DND-41 (cell line): Measurements from ENCODE around the gene FBN3.

Experiments used
- ATAC-seq: fragments of 200-7000 bp; cut with Tn5 transposase; 3 replicates; pipeline ENCODE4 v1.9.1; 2021; ENCODE audit warnings: low read depth; ENCODE audit not compliant: insufficient read depth
- DNase-seq: peaks from one replicate; pipeline ENCODE4 v3.0.0-alpha.2; 2020
- H2AFZ ChIP-seq: 2 replicates; pipeline ENCODE4 v1.6.0; 2012; ENCODE audit warnings: low read depth, low read length
- H3K27ac ChIP-seq: 2 replicates; pipeline ENCODE4 v1.5.1; 2012; ENCODE audit warnings: low read length, inconsistent platforms
- H3K27me3 ChIP-seq: fragments of 200-600 bp; sonication (generic); 2 replicates; pipeline ENCODE4 v1.6.0; 2012; ENCODE audit warnings: low read length, mild to moderate bottlenecking, inconsistent platforms; ENCODE audit not compliant: insufficient read depth, poor library complexity
- H3K36me3 ChIP-seq: 2 replicates; pipeline ENCODE4 v1.5.1; 2012; ENCODE audit warnings: low read length, inconsistent platforms; ENCODE audit not compliant: insufficient read depth
- H3K4me1 ChIP-seq: 2 replicates; pipeline ENCODE4 v1.5.1; 2012; ENCODE audit warnings: mild to moderate bottlenecking, low read length; ENCODE audit not compliant: insufficient read depth
- H3K4me2 ChIP-seq: 2 replicates; pipeline ENCODE4 v1.6.0; 2012; ENCODE audit warnings: mild to moderate bottlenecking, moderate library complexity, low read length, inconsistent platforms; ENCODE audit not compliant: insufficient read depth
- H3K4me3 ChIP-seq, 2 experiments: fragments of 200-600 bp in 1 of 2; shearing (Covaris generic) in 1 of 2; 2 replicates each; pipeline ENCODE4 v1.5.1; 2012 to 2016; ENCODE audit warnings: inconsistent platforms in 2 of 2, low read length in 2 of 2, mild to moderate bottlenecking in 2 of 2, low read depth in 1 of 2, moderate library complexity in 1 of 2
- H3K79me2 ChIP-seq: 2 replicates; pipeline ENCODE4 v1.6.0; 2012; ENCODE audit warnings: low read length, inconsistent platforms; ENCODE audit not compliant: insufficient read depth
- H3K9ac ChIP-seq: 2 replicates; pipeline ENCODE4 v1.6.0; 2012; ENCODE audit warnings: low read depth, mild to moderate bottlenecking, inconsistent platforms, low read length, moderate library complexity
- H3K9me3 ChIP-seq: 2 replicates; pipeline ENCODE4 v1.5.1; 2012; ENCODE audit warnings: low read length, moderate library complexity, mild to moderate bottlenecking, inconsistent platforms; ENCODE audit not compliant: insufficient read depth, severe bottlenecking
- H4K20me1 ChIP-seq: 2 replicates; pipeline ENCODE4 v1.6.0; 2012; ENCODE audit warnings: low read length; ENCODE audit not compliant: insufficient read depth
- CTCF ChIP-seq: IDR thresholded peaks from 2 replicates; pipeline ENCODE4 v1.5.1; 2012; ENCODE audit warnings: borderline replicate concordance, low read length, moderate library complexity, mild to moderate bottlenecking; ENCODE audit not compliant: poor library complexity, severe bottlenecking; ENCODE audit errors: extremely low read depth
- EZH2 ChIP-seq: IDR thresholded peaks from 3 replicates; pipeline ENCODE4 v1.6.1; 2012; ENCODE audit warnings: borderline replicate concordance, low read depth, mild to moderate bottlenecking, moderate library complexity, low read length, inconsistent platforms; ENCODE audit not compliant: severe bottlenecking

Gene FBN3

GRCh38 chr19:8149261-8150094 lies at the start of gene FBN3:
Gene FBN3 (minus strand): TSS chr19:8149592. CDS start chr19:8147480, 2,112 bp downstream.
- Histone ChIP-seq H2AFZ (no peak within 1 kb of the TSS; the same call in 1 of the 2 replicates), H3K9me3 (no peaks in the 10 kb centered on the region), H3K4me3 (no peak within 1 kb of the TSS), H3K4me2 (no peak within 1 kb of the TSS), H3K36me3 (no peaks in the 10 kb centered on the region), H3K27me3 (peaks cover under 1% of the 10 kb centered on the region), H4K20me1 (no peaks in the 10 kb centered on the region), H3K79me2 (no peaks in the 10 kb centered on the region), H3K27ac (no peak within 1 kb of the TSS), H3K4me1 (no peaks in the 10 kb centered on the region), H3K9ac (no peak within 1 kb of the TSS)
- TF ChIP-seq EZH2, result no peak
- no peak for TF ChIP-seq CTCF
- ATAC-seq, result no peak
- DNase-seq, result no peak

- H4K20me1 ChIP-seq, result no peaks in the 10 kb centered on the region
- no peak for DNase-seq
- ATAC-seq, result no peak
- H3K27me3 ChIP-seq, result no peaks in the 10 kb centered on the region
- H3K36me3 ChIP-seq, result no peaks in the 10 kb centered on the region
- peaks cover 13% of the 10 kb centered on the region for H3K4me1 ChIP-seq
- TF ChIP-seq CTCF, result no peak
- no peak for TF ChIP-seq EZH2
- peak overlapping the region; percentile 6; the same call in 1 of the 2 replicates for H3K27ac ChIP-seq
- H3K9ac ChIP-seq, result no peak overlapping the region
- no peak overlapping the region for H2AFZ ChIP-seq
- no peaks in the 10 kb centered on the region for H3K79me2 ChIP-seq
- no peak overlapping the region for H3K4me2 ChIP-seq
- no peaks in the 10 kb centered on the region for H3K9me3 ChIP-seq
- H3K4me3 ChIP-seq, result no peak overlapping the region
Measured at GRCh38 chr19:8196271-8196927, 47.0 kb upstream of the FBN3 start.

GRCh38 chr19:8194528-8195267 lies 45.3 kb upstream of the FBN3 start:
- Histone ChIP-seq H4K20me1 (no peaks in the 10 kb centered on the region), H3K79me2 (no peaks in the 10 kb centered on the region), H3K4me1 (peaks cover 13% of the 10 kb centered on the region), H3K9ac (no peak overlapping the region), H2AFZ (no peak overlapping the region), H3K4me3 (no peak overlapping the region), H3K9me3 (no peaks in the 10 kb centered on the region), H3K4me2 (no peak overlapping the region), H3K36me3 (no peaks in the 10 kb centered on the region), H3K27me3 (no peaks in the 10 kb centered on the region), H3K27ac (no peak overlapping the region)
- ATAC-seq, result no peak
- TF ChIP-seq CTCF, result no peak
- DNase-seq, result no peak
